ENCODE measurements around the gene SMARCA4.

The SMARCA4 gene

GRCh38 chr19:10998045-10998533 lies 37.3 kb downstream of the SMARCA4 start:
- H3K4ac ChIP-seq (ENCODE audit: low read length) = no peak overlapping the region
- H2BK5ac ChIP-seq (ENCODE audit: low read length) = no peak overlapping the region
- H3K4me1 ChIP-seq (ENCODE audit: control insufficient read depth in 2 of 2, insufficient read depth in 1 of 2, low read depth in 1 of 2, low read length in 2 of 2) = no peaks in the 10 kb centered on the region
- H4K91ac ChIP-seq (ENCODE audit: low read depth, low read length, poor library complexity) = no peak overlapping the region
- H2AFZ ChIP-seq (ENCODE audit: low read length) = no peak overlapping the region
- H3K18ac ChIP-seq (ENCODE audit: low read length) = no peak overlapping the region
- H3K27ac ChIP-seq (replicated peaks; ENCODE audit: low read length) = no peak overlapping the region
- no peaks in the 10 kb centered on the region for H3K9me3 ChIP-seq (replicated peaks in 1 of 2; ENCODE audit: control insufficient read depth in 2 of 2, insufficient read depth in 1 of 2, low read depth in 1 of 2, low read length in 2 of 2)
- no peak overlapping the region for H3K14ac ChIP-seq (ENCODE audit: low read length)
- H3K27me3 ChIP-seq (ENCODE audit: control insufficient read depth in 3 of 3, insufficient read depth in 3 of 3, low read depth in 1 of 3, low read length in 3 of 3) = no peaks in the 10 kb centered on the region
- no peak overlapping the region for H4K8ac ChIP-seq (ENCODE audit: low read depth, low read length)
- DNase-seq (ENCODE audit: low spot score) = no peak
- no peak overlapping the region for H3K9ac ChIP-seq (ENCODE audit: low read depth, low read length, poor library complexity)
- no peak overlapping the region for H2BK15ac ChIP-seq (ENCODE audit: low read length)
- no CpG with 5 or more reads among the region's 6 CpGs for WGBS, 2 donors (ENCODE audit: extremely low coverage in 2 of 2, insufficient read length in 2 of 2, insufficient replicate concordance in 1 of 2)
- peaks cover 4% of the 10 kb centered on the region for H3K79me1 ChIP-seq (ENCODE audit: low read depth, low read length)
- no peak overlapping the region for H2AK5ac ChIP-seq (ENCODE audit: low read depth, low read length)
- no peak overlapping the region for H3K4me2 ChIP-seq (ENCODE audit: insufficient read depth, low read length, poor library complexity, severe bottlenecking)
- no peak overlapping the region for H3K4me3 ChIP-seq (ENCODE audit: low read length in 2 of 2)
- no peak overlapping the region for H3K23ac ChIP-seq (ENCODE audit: low read depth, low read length, poor library complexity)
- H2BK12ac ChIP-seq (ENCODE audit: low read length) = no peak overlapping the region
- H2BK120ac ChIP-seq (ENCODE audit: low read depth, low read length) = no peak overlapping the region
- H3K36me3 ChIP-seq (replicated peaks in 1 of 2; ENCODE audit: control insufficient read depth in 2 of 2, insufficient read depth in 2 of 2, low read length in 2 of 2) = peaks cover 55 to 98% of the 10 kb centered on the region in 2 donors

- Histone ChIP-seq H2BK5ac (ENCODE audit: low read length) (no peak overlapping the region), H4K8ac (ENCODE audit: low read depth, low read length) (no peak overlapping the region), H3K36me3 (replicated peaks in 1 of 2; ENCODE audit: control insufficient read depth in 2 of 2, insufficient read depth in 2 of 2, low read length in 2 of 2) (peaks cover 60 to 99% of the 10 kb centered on the region in 2 donors)
These were observed 37.8 kb downstream of the SMARCA4 start for GRCh38 chr19:10998666-10999065.

GRCh38 chr19:11005521-11005920 lies 44.7 kb downstream of the SMARCA4 start:
- Histone ChIP-seq H2BK15ac (ENCODE audit: low read length) (no peak overlapping the region), H3K14ac (ENCODE audit: low read length) (no peak overlapping the region), H3K9ac (ENCODE audit: low read depth, low read length, poor library complexity) (no peak overlapping the region), H3K4me2 (ENCODE audit: insufficient read depth, low read length, poor library complexity, severe bottlenecking) (no peak overlapping the region), H3K4ac (ENCODE audit: low read length) (no peak overlapping the region), H2BK120ac (ENCODE audit: low read depth, low read length) (no peak overlapping the region), H3K23ac (ENCODE audit: low read depth, low read length, poor library complexity) (no peak overlapping the region), H3K4me1 (ENCODE audit: control insufficient read depth in 2 of 2, insufficient read depth in 1 of 2, low read depth in 1 of 2, low read length in 2 of 2) (no peaks in the 10 kb centered on the region), H3K4me3 (ENCODE audit: low read length in 2 of 2) (no peak overlapping the region), H3K27ac (replicated peaks; ENCODE audit: low read length) (no peak overlapping the region), H4K8ac (ENCODE audit: low read depth, low read length) (no peak overlapping the region), H3K36me3 (replicated peaks in 1 of 2; ENCODE audit: control insufficient read depth in 2 of 2, insufficient read depth in 2 of 2, low read length in 2 of 2) (peaks cover 43 to 96% of the 10 kb centered on the region in 2 donors), H4K91ac (ENCODE audit: low read depth, low read length, poor library complexity) (no peak overlapping the region), H3K9me3 (replicated peaks in 1 of 2; ENCODE audit: control insufficient read depth in 2 of 2, insufficient read depth in 1 of 2, low read depth in 1 of 2, low read length in 2 of 2) (peaks cover 0 to 2% of the 10 kb centered on the region in 2 donors), H3K79me1 (ENCODE audit: low read depth, low read length) (peaks cover 8% of the 10 kb centered on the region), H2AFZ (ENCODE audit: low read length) (no peak overlapping the region), H3K27me3 (ENCODE audit: control insufficient read depth in 3 of 3, insufficient read depth in 3 of 3, low read depth in 1 of 3, low read length in 3 of 3) (no peaks in the 10 kb centered on the region), H2BK12ac (ENCODE audit: low read length) (no peak overlapping the region), H2AK5ac (ENCODE audit: low read depth, low read length) (no peak overlapping the region), H3K18ac (ENCODE audit: low read length) (no peak overlapping the region), H2BK5ac (ENCODE audit: low read length) (no peak overlapping the region)
- DNase-seq (ENCODE audit: low spot score) = no peak
- no CpG with 5 or more reads among the region's 5 CpGs for WGBS, 2 donors (ENCODE audit: extremely low coverage in 2 of 2, insufficient read length in 2 of 2, insufficient replicate concordance in 1 of 2)

More at GRCh38 chr19:10998666-10999065, 37.8 kb downstream of the SMARCA4 start:
- no peak overlapping the region for H2BK15ac ChIP-seq (ENCODE audit: low read length)
- H3K23ac ChIP-seq (ENCODE audit: low read depth, low read length, poor library complexity) = no peak overlapping the region
- no peak overlapping the region for H3K27ac ChIP-seq (replicated peaks; ENCODE audit: low read length)
- no peak overlapping the region for H2BK120ac ChIP-seq (ENCODE audit: low read depth, low read length)
- no peak overlapping the region for H3K14ac ChIP-seq (ENCODE audit: low read length)
- H4K91ac ChIP-seq (ENCODE audit: low read depth, low read length, poor library complexity) = no peak overlapping the region
- no peak overlapping the region for H2AFZ ChIP-seq (ENCODE audit: low read length)
- H3K9me3 ChIP-seq (replicated peaks in 1 of 2; ENCODE audit: control insufficient read depth in 2 of 2, insufficient read depth in 1 of 2, low read depth in 1 of 2, low read length in 2 of 2) = no peaks in the 10 kb centered on the region
- no peak overlapping the region for H3K4ac ChIP-seq (ENCODE audit: low read length)
- no peak overlapping the region for H3K4me2 ChIP-seq (ENCODE audit: insufficient read depth, low read length, poor library complexity, severe bottlenecking)
- H3K27me3 ChIP-seq (ENCODE audit: control insufficient read depth in 3 of 3, insufficient read depth in 3 of 3, low read depth in 1 of 3, low read length in 3 of 3) = no peaks in the 10 kb centered on the region
- H3K18ac ChIP-seq (ENCODE audit: low read length) = no peak overlapping the region
- H3K4me3 ChIP-seq (ENCODE audit: low read length in 2 of 2) = no peak overlapping the region
- peaks cover 4% of the 10 kb centered on the region for H3K79me1 ChIP-seq (ENCODE audit: low read depth, low read length)
- H3K4me1 ChIP-seq (ENCODE audit: control insufficient read depth in 2 of 2, insufficient read depth in 1 of 2, low read depth in 1 of 2, low read length in 2 of 2) = no peaks in the 10 kb centered on the region
- no peak overlapping the region for H2BK12ac ChIP-seq (ENCODE audit: low read length)
- no CpG with 5 or more reads among the region's 7 CpGs for WGBS, 2 donors (ENCODE audit: extremely low coverage in 2 of 2, insufficient read length in 2 of 2, insufficient replicate concordance in 1 of 2)
- H2AK5ac ChIP-seq (ENCODE audit: low read depth, low read length) = no peak overlapping the region
- no peak overlapping the region for H3K9ac ChIP-seq (ENCODE audit: low read depth, low read length, poor library complexity)
- no peak for DNase-seq (ENCODE audit: low spot score)

- WGBS, 2 donors (ENCODE audit: extremely low coverage in 2 of 2, insufficient read length in 2 of 2, insufficient replicate concordance in 1 of 2) = no CpG with 5 or more reads among the region's 5 CpGs
- H3K36me3 ChIP-seq (replicated peaks in 1 of 2; ENCODE audit: control insufficient read depth in 2 of 2, insufficient read depth in 2 of 2, low read length in 2 of 2) = peaks cover 49 to 96% of the 10 kb centered on the region in 2 donors
These were observed 46.6 kb downstream of the SMARCA4 start for GRCh38 chr19:11007385-11007784.

More at GRCh38 chr19:11007385-11007784, 46.6 kb downstream of the SMARCA4 start:
- Histone ChIP-seq H2AK5ac (ENCODE audit: low read depth, low read length) (no peak overlapping the region), H3K4me2 (ENCODE audit: insufficient read depth, low read length, poor library complexity, severe bottlenecking) (no peak overlapping the region), H4K8ac (ENCODE audit: low read depth, low read length) (no peak overlapping the region), H2BK120ac (ENCODE audit: low read depth, low read length) (no peak overlapping the region), H4K91ac (ENCODE audit: low read depth, low read length, poor library complexity) (no peak overlapping the region), H2BK12ac (ENCODE audit: low read length) (no peak overlapping the region), H3K23ac (ENCODE audit: low read depth, low read length, poor library complexity) (no peak overlapping the region), H2BK15ac (ENCODE audit: low read length) (no peak overlapping the region), H3K27me3 (ENCODE audit: control insufficient read depth in 3 of 3, insufficient read depth in 3 of 3, low read depth in 1 of 3, low read length in 3 of 3) (no peaks in the 10 kb centered on the region), H2AFZ (ENCODE audit: low read length) (no peak overlapping the region), H3K4me1 (ENCODE audit: control insufficient read depth in 2 of 2, insufficient read depth in 1 of 2, low read depth in 1 of 2, low read length in 2 of 2) (no peaks in the 10 kb centered on the region), H3K4ac (ENCODE audit: low read length) (no peak overlapping the region), H3K9ac (ENCODE audit: low read depth, low read length, poor library complexity) (no peak overlapping the region), H3K79me1 (ENCODE audit: low read depth, low read length) (peaks cover 10% of the 10 kb centered on the region), H3K14ac (ENCODE audit: low read length) (no peak overlapping the region), H3K9me3 (replicated peaks in 1 of 2; ENCODE audit: control insufficient read depth in 2 of 2, insufficient read depth in 1 of 2, low read depth in 1 of 2, low read length in 2 of 2) (peaks cover 0 to 2% of the 10 kb centered on the region in 2 donors), H2BK5ac (ENCODE audit: low read length) (no peak overlapping the region), H3K27ac (replicated peaks; ENCODE audit: low read length) (no peak overlapping the region), H3K18ac (ENCODE audit: low read length) (no peak overlapping the region), H3K4me3 (ENCODE audit: low read length in 2 of 2) (no peak overlapping the region)
- DNase-seq (ENCODE audit: low spot score) = no peak

All from neuronal stem cell (in vitro differentiated cells).